ENCODE measurements around the gene ST8SIA1.
"Not testable (repeated sequence)": the region's sequence is repeated elsewhere in the genome, so short reads cannot be mapped to it uniquely, and the experiment has no call there.

ST8SIA1 gene, protein sequence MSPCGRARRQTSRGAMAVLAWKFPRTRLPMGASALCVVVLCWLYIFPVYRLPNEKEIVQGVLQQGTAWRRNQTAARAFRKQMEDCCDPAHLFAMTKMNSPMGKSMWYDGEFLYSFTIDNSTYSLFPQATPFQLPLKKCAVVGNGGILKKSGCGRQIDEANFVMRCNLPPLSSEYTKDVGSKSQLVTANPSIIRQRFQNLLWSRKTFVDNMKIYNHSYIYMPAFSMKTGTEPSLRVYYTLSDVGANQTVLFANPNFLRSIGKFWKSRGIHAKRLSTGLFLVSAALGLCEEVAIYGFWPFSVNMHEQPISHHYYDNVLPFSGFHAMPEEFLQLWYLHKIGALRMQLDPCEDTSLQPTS

DNA sequence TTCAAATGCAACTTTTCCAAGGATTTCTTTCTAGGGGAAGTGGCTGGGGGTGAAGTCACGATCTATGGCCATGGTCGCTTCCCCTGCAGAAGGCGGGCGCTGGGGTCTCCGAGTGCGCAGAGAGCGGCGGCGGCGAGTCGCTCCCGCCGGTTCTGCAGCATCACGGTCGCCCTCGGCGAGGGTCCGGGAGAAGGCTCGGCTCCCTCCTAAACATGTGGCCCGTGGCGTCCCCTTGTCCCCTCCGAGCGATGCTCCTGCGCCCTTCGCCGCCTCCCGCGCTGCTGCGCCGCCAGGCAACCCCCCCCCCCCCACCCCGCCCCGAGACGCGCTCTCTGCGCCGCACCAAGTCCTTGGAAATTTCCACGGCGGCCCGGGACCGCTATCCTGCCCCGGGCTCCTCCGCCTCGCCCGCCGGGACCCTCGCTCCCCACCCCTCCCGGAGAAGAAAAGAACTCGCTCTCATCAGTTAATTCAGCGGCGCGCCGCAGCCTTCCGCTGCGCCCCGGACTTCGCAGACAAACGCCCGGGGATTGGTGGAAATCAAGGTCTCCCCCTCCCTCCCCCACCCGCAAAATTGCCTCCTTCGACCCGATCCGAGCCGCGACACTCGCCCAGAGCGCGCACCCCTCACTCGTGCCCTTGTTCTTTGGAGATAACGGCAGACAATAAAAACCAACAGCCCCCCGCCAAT lies at the start of gene ST8SIA1:
Gene ST8SIA1, minus strand, starts transcription at position 298 of the 691 bp plus-strand sequence. CDS start 475 bp downstream, outside the sequence.
- H3K27me3 Mint-ChIP-seq (ENCODE audit: low read depth, poor library complexity) = peaks cover 31% of the 10 kb centered on the region
- TF ChIP-seq CTCF (IDR thresholded peaks at IDR 0.05) = no peak
- H3K4me1 Mint-ChIP-seq = peaks cover 38% of the 10 kb centered on the region
- DNase-seq = peak; percentile 66
- H3K27ac Mint-ChIP-seq = peak within 1 kb of the TSS; percentile 95
- H3K9me3 Mint-ChIP-seq = no peaks in the 10 kb centered on the region
- peak within 1 kb of the TSS; percentile 91 for H3K4me3 Mint-ChIP-seq
- H3K36me3 Mint-ChIP-seq (ENCODE audit: low read depth) = peaks cover 4% of the 10 kb centered on the region

- no peak for TF ChIP-seq CTCF (IDR thresholded peaks at IDR 0.05)
- no peaks in the 10 kb centered on the region for H3K4me1 Mint-ChIP-seq
- H3K36me3 Mint-ChIP-seq (ENCODE audit: low read depth) = no peaks in the 10 kb centered on the region
- no peak overlapping the region for H3K27ac Mint-ChIP-seq
- no peak overlapping the region for H3K4me3 Mint-ChIP-seq
- no peaks in the 10 kb centered on the region for H3K9me3 Mint-ChIP-seq
- DNase-seq = no peak
- no peaks in the 10 kb centered on the region for H3K27me3 Mint-ChIP-seq (ENCODE audit: low read depth, poor library complexity)
Measured at GRCh38 chr12:22380031-22380430, 45.5 kb upstream of the ST8SIA1 start.

GRCh38 chr12:22377731-22378496 lies 43.4 kb upstream of the ST8SIA1 start:
- no peaks in the 10 kb centered on the region for H3K27me3 Mint-ChIP-seq (ENCODE audit: low read depth, poor library complexity)
- no peak overlapping the region for H3K4me3 Mint-ChIP-seq
- no peak overlapping the region for H3K27ac Mint-ChIP-seq
- no peak for TF ChIP-seq CTCF (IDR thresholded peaks at IDR 0.05)
- no peaks in the 10 kb centered on the region for H3K4me1 Mint-ChIP-seq
- no peak for DNase-seq
- H3K36me3 Mint-ChIP-seq (ENCODE audit: low read depth) = no peaks in the 10 kb centered on the region
- H3K9me3 Mint-ChIP-seq = no peaks in the 10 kb centered on the region

DNA sequence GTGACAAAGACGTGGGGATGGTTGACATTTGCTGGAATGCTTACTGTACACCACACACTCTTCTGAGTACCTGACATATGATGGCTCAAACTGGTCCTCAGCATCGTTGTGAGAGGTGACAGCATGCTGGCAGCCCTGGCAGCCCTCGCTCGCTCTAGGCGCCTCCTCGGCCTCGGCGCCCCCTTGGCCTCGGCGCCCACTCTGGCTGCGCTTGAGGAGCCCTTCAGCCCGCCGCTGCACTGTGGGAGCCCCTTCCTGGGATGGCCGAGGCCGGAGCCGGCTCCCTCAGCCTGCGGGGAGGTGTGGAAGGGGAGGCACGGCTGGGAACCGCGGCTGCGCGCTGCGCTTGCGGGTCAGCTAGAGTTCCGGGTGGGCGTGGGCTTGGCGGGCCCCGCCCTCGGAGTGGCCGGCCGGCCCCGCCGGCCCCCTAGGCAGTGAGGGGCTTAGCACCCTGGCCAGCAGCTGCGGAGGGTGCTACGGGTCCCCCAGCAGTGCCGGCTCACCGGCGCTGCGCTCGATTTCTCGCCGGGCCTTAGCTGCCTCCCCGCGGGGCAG lies 42.2 kb upstream of the ST8SIA1 start:
- not testable (repeated sequence) for H3K4me1 Mint-ChIP-seq; H3K27ac Mint-ChIP-seq; H3K27me3 Mint-ChIP-seq (ENCODE audit: low read depth, poor library complexity); H3K9me3 Mint-ChIP-seq; DNase-seq; H3K4me3 Mint-ChIP-seq; H3K36me3 Mint-ChIP-seq (ENCODE audit: low read depth)

DNA sequence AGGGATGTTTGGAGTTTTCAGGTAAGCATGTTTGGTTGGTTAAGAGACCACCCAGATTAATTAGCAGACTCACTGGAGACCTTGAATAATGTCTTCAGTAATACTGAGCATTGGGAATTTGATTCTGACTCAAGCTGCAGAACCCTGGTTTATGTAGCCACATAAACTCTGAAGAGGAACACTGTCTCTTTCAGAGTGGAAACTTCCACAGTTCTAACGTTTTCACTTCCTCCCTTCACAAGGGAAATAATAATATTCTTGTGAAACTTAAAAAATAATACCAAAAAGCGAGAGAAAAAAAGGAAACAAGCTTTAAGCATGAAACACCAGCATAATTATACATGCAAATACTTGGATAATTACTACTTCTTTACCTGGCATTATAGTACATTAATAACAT lies 40.0 kb upstream of the ST8SIA1 start:
- Mint-ChIP-seq H3K9me3 (peaks cover 5% of the 10 kb centered on the region), H3K27ac (no peak overlapping the region), H3K36me3 (ENCODE audit: low read depth) (no peaks in the 10 kb centered on the region), H3K4me3 (no peak overlapping the region), H3K4me1 (no peaks in the 10 kb centered on the region), H3K27me3 (ENCODE audit: low read depth, poor library complexity) (no peaks in the 10 kb centered on the region)
- TF ChIP-seq CTCF (IDR thresholded peaks at IDR 0.05) = no peak
- no peak for DNase-seq

GRCh38 chr12:22372277-22372837 lies 37.9 kb upstream of the ST8SIA1 start:
- H3K27ac Mint-ChIP-seq = no peak overlapping the region
- H3K27me3 Mint-ChIP-seq (ENCODE audit: low read depth, poor library complexity) = peaks cover 3% of the 10 kb centered on the region
- no peaks in the 10 kb centered on the region for H3K36me3 Mint-ChIP-seq (ENCODE audit: low read depth)
- no peak for DNase-seq
- no peak overlapping the region for H3K4me3 Mint-ChIP-seq
- no peak for TF ChIP-seq CTCF (IDR thresholded peaks at IDR 0.05)
- H3K4me1 Mint-ChIP-seq = no peaks in the 10 kb centered on the region
- peaks cover 27% of the 10 kb centered on the region for H3K9me3 Mint-ChIP-seq

Data from nephron progenitor cell (in vitro differentiated cells).